HCT116 (cell line): ENCODE data around the gene TBL1X. TPM values are rescaled to one million over a fixed set of nuclear protein-coding genes. Genes with fewer than 3 reads are reported as not detected.

Experiments
- ATAC-seq: fragments of 200-7000 bp; cut with Tn5 transposase; 2 replicates; pipeline ENCODE4 v1.9.1; 2020; ENCODE audit warnings: mild to moderate bottlenecking, moderate library complexity
- BruUV-seq: library from RNA; stranded (reverse); fragments of 400-500 nt; replicated peaks from 2 replicates; lab custom pipeline; 2021; lab: Mats Ljungman, UMichigan
- CTCF ChIA-PET: fragments of 300-600 bp; sonication (Branson Sonifier 250); formaldehyde crosslinking; loops from one replicate; lab custom pipeline; 2021; ENCODE audit warnings: antibody characterized with exemption; lab: Charles Lee
- POLR2A ChIA-PET: fragments of 300-600, 350-600 bp; sonication (Branson Sonifier 250); formaldehyde crosslinking; loops from one replicate; lab custom pipeline; 2021; ENCODE audit warnings: antibody characterized with exemption; lab: Charles Lee
- RAD21 ChIA-PET, 2 experiments: fragments of 300-600 bp; sonication (Branson Sonifier 250); formaldehyde crosslinking; loops; one replicate each; lab custom pipeline; 2023; ENCODE audit warnings: low total read pairs in 2 of 2; ENCODE audit not compliant: uncharacterized antibody in 2 of 2, unreplicated experiment in 2 of 2, low non-redundant PET in 1 of 2; lab: Charles Lee
- DNase-seq: peaks from one replicate; pipeline ENCODE4 v3.0.0-alpha.2; 2010; ENCODE audit warnings: low read depth, low spot score
- H2AFZ ChIP-seq: fragments of 200-600 bp; shearing (Covaris generic), sonication (generic); 2 replicates; pipeline ENCODE4 v1.6.1; 2017; ENCODE audit warnings: low read depth, mixed run types, mixed read lengths, antibody characterized with exemption, low read length; ENCODE audit not compliant: poor library complexity, severe bottlenecking
- H3K27ac ChIP-seq: 2 replicates; pipeline ENCODE4 v1.5.1; 2012; ENCODE audit warnings: low read depth, low read length
- H3K27me3 ChIP-seq: fragments of 200-600 bp; sonication (generic); 2 replicates; pipeline ENCODE4 v1.6.1; 2016; ENCODE audit warnings: mixed run types, low read length, mixed read lengths; ENCODE audit not compliant: insufficient read depth
- H3K36me3 ChIP-seq, 2 experiments: fragments of 200-500 bp in 1 of 2; fragments of 200-600 bp in 1 of 2; sonication (Bioruptor generic) in 1 of 2; sonication (generic) in 1 of 2; 2 replicates each; pipeline versions ENCODE4 v1.5.1 to v1.6.1; 2014 to 2016; ENCODE audit warnings: low read length in 2 of 2, inconsistent platforms in 1 of 2, mixed read lengths in 1 of 2, mixed run types in 1 of 2; ENCODE audit not compliant: insufficient read depth in 2 of 2, control insufficient read depth in 1 of 2
- H3K4me1 ChIP-seq, 2 experiments: fragments of 200-600 bp in 1 of 2; sonication (generic) in 1 of 2; 2 replicates each; pipeline versions ENCODE4 v1.5.1 to v1.6.1; 2012 to 2017; ENCODE audit warnings: low read length in 2 of 2, inconsistent platforms in 1 of 2, mild to moderate bottlenecking in 1 of 2, mixed read lengths in 1 of 2, mixed run types in 1 of 2, moderate library complexity in 1 of 2; ENCODE audit not compliant: insufficient read depth in 2 of 2, control insufficient read depth in 1 of 2
- H3K4me2 ChIP-seq: fragments of 200-600 bp; sonication (generic); 2 replicates; pipeline ENCODE4 v1.6.1; 2017; ENCODE audit warnings: mixed run types, low read length, mixed read lengths
- H3K4me3 ChIP-seq, 2 experiments: fragments of 200-600 bp in 1 of 2; sonication (generic) in 1 of 2; replicated peaks in 1 of 2; 2 replicates each; pipeline ENCODE4 v1.5.1; 2011 to 2016; ENCODE audit warnings: low read length in 2 of 2, control low read depth in 1 of 2, low read depth in 1 of 2, mild to moderate bottlenecking in 1 of 2, mixed read lengths in 1 of 2, mixed run types in 1 of 2
- H3K79me2 ChIP-seq: fragments of 200-600 bp; sonication (generic); 2 replicates; pipeline ENCODE4 v1.6.1; 2017; ENCODE audit warnings: mild to moderate bottlenecking, mixed run types, low read length, moderate library complexity, mixed read lengths; ENCODE audit not compliant: insufficient read depth
- H3K9ac ChIP-seq: fragments of 200-600 bp; sonication (generic); 2 replicates; pipeline ENCODE4 v1.6.1; 2016; ENCODE audit warnings: low read length, mixed read lengths
- H3K9me2 ChIP-seq: fragments of 200-600 bp; sonication (generic), shearing (Covaris generic); 2 replicates; pipeline ENCODE4 v1.6.1; 2017; ENCODE audit warnings: mixed run types, mild to moderate bottlenecking, moderate library complexity; ENCODE audit not compliant: insufficient read depth
- H3K9me3 ChIP-seq, 2 experiments: fragments of 200-500 bp in 1 of 2; fragments of 200-600 bp in 1 of 2; sonication (Bioruptor generic) in 1 of 2; sonication (generic) in 1 of 2; 2 replicates each; pipeline ENCODE4 v1.6.1; 2014 to 2017; ENCODE audit warnings: low read length in 2 of 2, mixed read lengths in 2 of 2, inconsistent platforms in 1 of 2, low read depth in 1 of 2, mild to moderate bottlenecking in 1 of 2, mixed run types in 1 of 2, moderate library complexity in 1 of 2; ENCODE audit not compliant: control insufficient read depth in 1 of 2, insufficient read depth in 1 of 2
- H4K20me1 ChIP-seq: fragments of 200-600 bp; sonication (generic), shearing (Covaris generic); 2 replicates; pipeline ENCODE4 v1.6.1; 2017; ENCODE audit warnings: mixed run types, mild to moderate bottlenecking, moderate library complexity; ENCODE audit not compliant: insufficient read depth
- EGR1 ChIP-seq: IDR thresholded peaks from 2 replicates; pipeline ENCODE4 v1.6.1; 2012; ENCODE audit warnings: low read depth
- FOSL1 ChIP-seq: IDR thresholded peaks from 2 replicates; pipeline ENCODE4 v1.6.1; 2012; ENCODE audit warnings: low read depth
- SP1 ChIP-seq: IDR thresholded peaks from 2 replicates; pipeline ENCODE4 v1.6.1; 2012; ENCODE audit warnings: low read depth
- SRF ChIP-seq: IDR thresholded peaks from 2 replicates; pipeline ENCODE4 v1.6.1; 2012; ENCODE audit warnings: low read depth
- YY1 ChIP-seq: IDR thresholded peaks from 2 replicates; pipeline ENCODE4 v1.6.1; 2011; ENCODE audit warnings: low read length, low read depth, moderate library complexity, mild to moderate bottlenecking; ENCODE audit not compliant: insufficient replicate concordance; ENCODE audit errors: extremely low read depth
- ZNF274 ChIP-seq: fragments of 200-500 bp; sonication (Bioruptor generic); IDR thresholded peaks from 2 replicates; pipeline ENCODE4 v1.6.1; 2014; ENCODE audit warnings: mild to moderate bottlenecking, low read depth, low read length, inconsistent platforms
- intact Hi-C: fragments of 100-400 bp; cut with micrococcal nuclease; formaldehyde crosslinking; loops from 2 replicates; pipeline ENCODE4 v1.10.0; 2022
- total RNA-seq: library from RNA; stranded (reverse); gene quantifications from one replicate; pipeline ENCODE4 v1.2.1, GENCODE V29; 2021; ENCODE audit not compliant: unreplicated experiment
- TF ChIP-seq, protein P1 (sequence below): IDR thresholded peaks from 2 replicates; pipeline ENCODE4 v1.6.1; 2012; ENCODE audit warnings: low read depth
- TF ChIP-seq, protein P2 (sequence below): IDR thresholded peaks from 2 replicates; pipeline ENCODE4 v1.6.1; 2012
- TF ChIP-seq, protein P3 (sequence below), 3 experiments: fragments of 200-600 bp in 1 of 3; sonication (generic) in 1 of 3; IDR thresholded peaks in 2 of 3; conservative IDR thresholded peaks in 1 of 3; 2 replicates each; pipeline ENCODE4 v1.5.1; 2012 to 2017; ENCODE audit warnings: low read depth in 2 of 3, low read length in 2 of 3, antibody characterized with exemption in 1 of 3, borderline replicate concordance in 1 of 3, control low read depth in 1 of 3, mild to moderate bottlenecking in 1 of 3, mixed read lengths in 1 of 3, mixed run types in 1 of 3, moderate library complexity in 1 of 3; ENCODE audit not compliant: insufficient read depth in 1 of 3

The TBL1X gene
- total RNA-seq, 1 experiment from 2014 or later = 37.8 TPM

DNA sequence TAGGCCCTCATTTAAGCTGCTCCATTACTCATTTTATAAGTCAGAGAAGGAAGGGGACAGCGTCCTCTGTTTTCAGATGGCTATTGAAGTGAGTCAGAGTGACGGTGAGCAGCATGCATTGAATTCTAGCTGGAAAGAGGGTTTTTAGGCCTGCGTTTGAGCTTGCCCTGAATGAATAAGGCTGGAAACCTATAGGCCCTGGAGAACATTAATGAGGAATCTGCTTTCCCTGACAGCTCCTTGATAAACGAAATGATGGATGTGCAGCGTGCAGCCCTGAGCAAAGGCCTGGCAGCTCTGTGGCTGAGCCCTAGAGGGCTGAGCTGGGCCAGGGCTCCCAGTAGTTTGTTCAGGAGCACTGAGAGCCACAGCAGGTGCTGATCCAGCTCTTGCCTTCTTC, 33.4 kb downstream of the TBL1X start:
- Histone ChIP-seq H2AFZ (no peak overlapping the region), H3K9me3 (no peaks in the 10 kb centered on the region), H3K4me1 (no peaks in the 10 kb centered on the region), H3K4me3 (no peak overlapping the region), H3K36me3 (no peaks in the 10 kb centered on the region), H3K79me2 (peaks cover 5% of the 10 kb centered on the region), H3K27ac (no peak overlapping the region), H3K9ac (no peak overlapping the region), H4K20me1 (no peaks in the 10 kb centered on the region), H3K9me2 (no peaks in the 10 kb centered on the region), H3K4me2 (no peak overlapping the region), H3K27me3 (no peaks in the 10 kb centered on the region)
- ATAC-seq = no peak
- TF ChIP-seq, protein P1, sequence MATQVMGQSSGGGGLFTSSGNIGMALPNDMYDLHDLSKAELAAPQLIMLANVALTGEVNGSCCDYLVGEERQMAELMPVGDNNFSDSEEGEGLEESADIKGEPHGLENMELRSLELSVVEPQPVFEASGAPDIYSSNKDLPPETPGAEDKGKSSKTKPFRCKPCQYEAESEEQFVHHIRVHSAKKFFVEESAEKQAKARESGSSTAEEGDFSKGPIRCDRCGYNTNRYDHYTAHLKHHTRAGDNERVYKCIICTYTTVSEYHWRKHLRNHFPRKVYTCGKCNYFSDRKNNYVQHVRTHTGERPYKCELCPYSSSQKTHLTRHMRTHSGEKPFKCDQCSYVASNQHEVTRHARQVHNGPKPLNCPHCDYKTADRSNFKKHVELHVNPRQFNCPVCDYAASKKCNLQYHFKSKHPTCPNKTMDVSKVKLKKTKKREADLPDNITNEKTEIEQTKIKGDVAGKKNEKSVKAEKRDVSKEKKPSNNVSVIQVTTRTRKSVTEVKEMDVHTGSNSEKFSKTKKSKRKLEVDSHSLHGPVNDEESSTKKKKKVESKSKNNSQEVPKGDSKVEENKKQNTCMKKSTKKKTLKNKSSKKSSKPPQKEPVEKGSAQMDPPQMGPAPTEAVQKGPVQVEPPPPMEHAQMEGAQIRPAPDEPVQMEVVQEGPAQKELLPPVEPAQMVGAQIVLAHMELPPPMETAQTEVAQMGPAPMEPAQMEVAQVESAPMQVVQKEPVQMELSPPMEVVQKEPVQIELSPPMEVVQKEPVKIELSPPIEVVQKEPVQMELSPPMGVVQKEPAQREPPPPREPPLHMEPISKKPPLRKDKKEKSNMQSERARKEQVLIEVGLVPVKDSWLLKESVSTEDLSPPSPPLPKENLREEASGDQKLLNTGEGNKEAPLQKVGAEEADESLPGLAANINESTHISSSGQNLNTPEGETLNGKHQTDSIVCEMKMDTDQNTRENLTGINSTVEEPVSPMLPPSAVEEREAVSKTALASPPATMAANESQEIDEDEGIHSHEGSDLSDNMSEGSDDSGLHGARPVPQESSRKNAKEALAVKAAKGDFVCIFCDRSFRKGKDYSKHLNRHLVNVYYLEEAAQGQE = no peak
- no peak for TF ChIP-seq EGR1
- TF ChIP-seq, protein P2, sequence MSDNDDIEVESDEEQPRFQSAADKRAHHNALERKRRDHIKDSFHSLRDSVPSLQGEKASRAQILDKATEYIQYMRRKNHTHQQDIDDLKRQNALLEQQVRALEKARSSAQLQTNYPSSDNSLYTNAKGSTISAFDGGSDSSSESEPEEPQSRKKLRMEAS = no peak
- no peak for TF ChIP-seq ZNF274
- no peak for TF ChIP-seq SP1
- ChIA-PET RAD21 (no interaction called here), CTCF (no interaction called here), POLR2A (no interaction called here)
- intact Hi-C loops = no loop called here
- DNase-seq = no peak
- no TSS peak for BruUV-seq

DNA sequence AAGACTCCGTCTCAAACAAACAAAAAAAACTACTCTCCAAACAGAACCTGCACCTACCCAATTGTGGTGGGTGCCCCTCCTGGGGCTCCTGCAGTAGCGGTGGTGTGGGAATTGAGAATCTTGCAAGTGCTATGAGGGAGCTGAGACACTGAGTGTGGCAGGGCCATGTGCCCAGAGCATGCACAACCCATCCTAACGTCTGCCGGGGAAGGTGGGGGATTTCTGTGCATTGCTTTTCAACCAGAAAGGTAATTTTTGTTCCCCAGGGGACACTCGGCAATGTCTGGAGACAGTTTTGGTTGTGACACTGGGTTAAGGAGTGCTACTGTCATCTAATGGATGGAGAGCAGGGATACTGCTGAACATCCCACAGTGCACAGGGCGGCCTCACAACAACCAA, 35.7 kb downstream of the TBL1X start:
- CTCF ChIA-PET = no interaction called here
- H3K9me3 ChIP-seq = no peaks in the 10 kb centered on the region
- no peaks in the 10 kb centered on the region for H3K9me2 ChIP-seq
- no peak overlapping the region for H3K27ac ChIP-seq
- H3K4me2 ChIP-seq = no peak overlapping the region
- RAD21 ChIA-PET = no interaction called here
- no peak for TF ChIP-seq YY1
- TF ChIP-seq, protein P3, sequence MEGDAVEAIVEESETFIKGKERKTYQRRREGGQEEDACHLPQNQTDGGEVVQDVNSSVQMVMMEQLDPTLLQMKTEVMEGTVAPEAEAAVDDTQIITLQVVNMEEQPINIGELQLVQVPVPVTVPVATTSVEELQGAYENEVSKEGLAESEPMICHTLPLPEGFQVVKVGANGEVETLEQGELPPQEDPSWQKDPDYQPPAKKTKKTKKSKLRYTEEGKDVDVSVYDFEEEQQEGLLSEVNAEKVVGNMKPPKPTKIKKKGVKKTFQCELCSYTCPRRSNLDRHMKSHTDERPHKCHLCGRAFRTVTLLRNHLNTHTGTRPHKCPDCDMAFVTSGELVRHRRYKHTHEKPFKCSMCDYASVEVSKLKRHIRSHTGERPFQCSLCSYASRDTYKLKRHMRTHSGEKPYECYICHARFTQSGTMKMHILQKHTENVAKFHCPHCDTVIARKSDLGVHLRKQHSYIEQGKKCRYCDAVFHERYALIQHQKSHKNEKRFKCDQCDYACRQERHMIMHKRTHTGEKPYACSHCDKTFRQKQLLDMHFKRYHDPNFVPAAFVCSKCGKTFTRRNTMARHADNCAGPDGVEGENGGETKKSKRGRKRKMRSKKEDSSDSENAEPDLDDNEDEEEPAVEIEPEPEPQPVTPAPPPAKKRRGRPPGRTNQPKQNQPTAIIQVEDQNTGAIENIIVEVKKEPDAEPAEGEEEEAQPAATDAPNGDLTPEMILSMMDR (IDR thresholded peaks at IDR 0.05 in 2 of 3, conservative IDR thresholded peaks at IDR 0.05 in 1 of 3; ENCODE audit: borderline replicate concordance in 1 of 3, insufficient read depth in 1 of 3, low read depth in 2 of 3, low read length in 2 of 3) = no peak
- no peak for TF ChIP-seq SRF
- TF ChIP-seq FOSL1 = no peak
- DNase-seq (no peak), ATAC-seq (no peak)
- H4K20me1 ChIP-seq = no peaks in the 10 kb centered on the region
- BruUV-seq = no TSS peak
- no peaks in the 10 kb centered on the region for H3K36me3 ChIP-seq
- H3K79me2 ChIP-seq = no peaks in the 10 kb centered on the region
- no peak overlapping the region for H2AFZ ChIP-seq
- no peak overlapping the region for H3K9ac ChIP-seq
- intact Hi-C loops = no loop called here
- no peaks in the 10 kb centered on the region for H3K4me1 ChIP-seq
- POLR2A ChIA-PET = no interaction called here
- no peaks in the 10 kb centered on the region for H3K27me3 ChIP-seq
- no peak overlapping the region for H3K4me3 ChIP-seq
